Activated naive CD4-positive, alpha-beta T cell treated with anti-CD3 and anti-CD28 coated beads, Interleukin-2, amount 50 U/mL, for 24 hours (primary cell): ENCODE data around the gene ALPK3.
"Not testable (repeated sequence)": the region's sequence is repeated elsewhere in the genome, so short reads cannot be mapped to it uniquely, and the experiment has no call there.

Experiments
- H3K27ac Mint-ChIP-seq: one replicate; pipeline ENCODE4 v1.8.0; 2021; ENCODE audit warnings: mild to moderate bottlenecking, mixed read lengths
- H3K27me3 Mint-ChIP-seq: one replicate; pipeline ENCODE4 v1.8.0; 2021; ENCODE audit warnings: mixed read lengths
- H3K36me3 Mint-ChIP-seq: one replicate; pipeline ENCODE4 v1.8.0; 2021; ENCODE audit warnings: mixed read lengths
- H3K4me1 Mint-ChIP-seq: one replicate; pipeline ENCODE4 v1.8.0; 2021; ENCODE audit warnings: mixed read lengths
- H3K4me3 Mint-ChIP-seq: one replicate; pipeline ENCODE4 v1.8.0; 2021; ENCODE audit warnings: mild to moderate bottlenecking, mixed read lengths
- H3K9me3 Mint-ChIP-seq: one replicate; pipeline ENCODE4 v1.8.0; 2021; ENCODE audit warnings: mixed read lengths

Gene ALPK3

DNA sequence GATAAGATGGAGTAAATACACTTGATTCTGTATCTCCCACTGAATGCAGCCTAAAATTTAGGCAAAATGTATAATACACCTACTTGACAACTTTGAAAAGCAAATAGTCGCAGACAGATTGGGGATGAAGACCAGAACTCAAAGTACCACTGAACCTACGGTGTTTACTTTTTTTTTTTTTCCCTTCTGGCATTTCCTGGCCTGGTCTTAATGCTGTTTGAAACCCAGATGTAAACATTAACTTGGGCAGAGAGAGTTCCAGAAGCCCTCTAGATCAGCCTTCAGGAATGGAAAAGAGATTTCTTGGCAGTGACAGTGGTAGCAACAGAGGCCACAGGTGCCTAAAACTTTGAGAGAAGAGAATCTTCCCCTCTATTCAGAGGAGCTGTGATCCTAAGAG is 27.8 kb downstream of the ALPK3 start:
- H3K9me3 Mint-ChIP-seq = peaks cover 4% of the 10 kb centered on the region
- no peak overlapping the region for H3K4me3 Mint-ChIP-seq
- H3K27me3 Mint-ChIP-seq = no peaks in the 10 kb centered on the region
- peaks cover 7% of the 10 kb centered on the region for H3K36me3 Mint-ChIP-seq
- H3K4me1 Mint-ChIP-seq = no peaks in the 10 kb centered on the region
- no peak overlapping the region for H3K27ac Mint-ChIP-seq

DNA sequence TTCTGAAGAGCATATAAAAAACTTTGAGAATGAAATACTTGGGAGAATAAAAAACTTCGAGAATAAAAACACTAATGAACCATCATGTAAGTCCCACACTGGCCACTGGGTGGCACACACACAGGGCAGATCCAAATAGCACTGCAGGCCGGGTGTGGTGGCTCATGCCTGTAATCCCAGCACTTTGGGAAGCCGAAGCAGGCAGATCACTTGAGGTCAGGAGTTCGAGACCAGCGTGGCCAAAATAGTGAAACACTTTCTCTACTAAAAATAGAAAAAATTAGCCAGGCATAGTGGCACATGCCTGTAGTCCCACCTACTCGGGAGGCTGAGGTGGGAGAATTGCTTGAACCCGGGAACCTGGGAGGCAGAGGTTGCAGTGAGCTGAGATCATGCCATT is 28.5 kb downstream of the ALPK3 start:
- not testable (repeated sequence) for H3K27ac Mint-ChIP-seq, H3K27me3 Mint-ChIP-seq, H3K4me1 Mint-ChIP-seq, H3K4me3 Mint-ChIP-seq, H3K9me3 Mint-ChIP-seq, H3K36me3 Mint-ChIP-seq

DNA sequence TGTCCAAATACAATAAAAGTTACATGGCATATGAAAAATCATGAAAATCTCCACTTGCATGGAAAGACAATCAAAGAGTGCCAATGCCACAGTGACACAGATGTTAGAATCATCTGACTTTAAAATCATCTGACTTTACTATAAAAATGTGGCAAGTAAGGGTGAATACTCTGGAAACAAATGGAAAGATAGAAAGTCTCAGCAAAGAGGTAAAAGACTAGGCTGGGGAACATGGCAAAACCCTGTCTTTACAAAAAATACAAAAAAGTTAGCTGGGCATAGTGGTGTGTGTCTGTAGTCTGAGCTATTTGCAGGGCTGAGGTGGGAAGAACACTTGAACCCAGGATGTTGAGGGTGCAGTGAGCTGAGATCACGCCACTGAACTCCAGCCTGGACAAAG is 29.1 kb downstream of the ALPK3 start:
- peaks cover 7% of the 10 kb centered on the region for H3K36me3 Mint-ChIP-seq
- peaks cover 4% of the 10 kb centered on the region for H3K9me3 Mint-ChIP-seq
- no peaks in the 10 kb centered on the region for H3K27me3 Mint-ChIP-seq
- H3K4me3 Mint-ChIP-seq = no peak overlapping the region
- no peak overlapping the region for H3K27ac Mint-ChIP-seq
- H3K4me1 Mint-ChIP-seq = no peaks in the 10 kb centered on the region

DNA sequence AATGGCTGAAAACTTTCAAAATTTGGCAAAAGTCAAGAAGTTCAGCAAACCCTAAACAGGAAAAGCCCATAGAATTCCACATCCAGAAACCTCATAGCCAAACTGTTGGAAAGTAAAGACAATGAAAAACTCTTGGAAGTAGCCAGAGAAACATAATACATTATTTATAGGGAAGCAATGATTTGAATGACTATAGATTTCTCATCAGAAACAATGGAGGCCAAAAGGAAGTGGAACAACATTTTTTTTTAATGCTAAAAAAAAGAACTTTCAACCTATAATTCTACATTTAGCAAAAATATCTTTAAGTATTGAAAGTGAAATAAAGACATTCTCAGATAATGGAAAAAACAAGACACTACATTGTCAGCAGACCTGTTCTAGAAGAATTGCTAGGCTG is 30.2 kb downstream of the ALPK3 start:
- Mint-ChIP-seq H3K27ac (no peak overlapping the region), H3K4me3 (no peak overlapping the region), H3K4me1 (no peaks in the 10 kb centered on the region), H3K27me3 (no peaks in the 10 kb centered on the region), H3K9me3 (peaks cover 4% of the 10 kb centered on the region), H3K36me3 (peaks cover 5% of the 10 kb centered on the region)

DNA sequence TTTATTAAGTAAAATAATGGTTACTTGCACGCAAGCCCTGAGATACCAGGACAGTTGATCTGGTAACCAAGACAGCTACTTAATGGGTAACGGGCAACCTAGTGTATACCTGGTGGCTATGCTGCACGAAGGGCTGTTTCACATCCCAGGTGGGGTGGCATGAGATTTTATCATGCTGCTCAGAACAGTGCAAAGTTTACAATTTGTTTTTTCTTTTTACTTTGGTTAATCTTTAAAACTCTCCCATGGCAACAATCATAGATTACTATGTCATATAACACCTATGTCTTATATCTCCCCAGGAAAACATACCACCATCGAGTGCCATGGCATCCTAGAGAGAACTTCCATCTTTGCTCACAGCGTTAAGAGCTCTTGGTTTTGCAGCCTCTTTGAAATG is 35.1 kb downstream of the ALPK3 start:
- H3K36me3 Mint-ChIP-seq = peaks cover 2% of the 10 kb centered on the region
- peaks cover 4% of the 10 kb centered on the region for H3K9me3 Mint-ChIP-seq
- no peak overlapping the region for H3K4me3 Mint-ChIP-seq
- no peak overlapping the region for H3K27ac Mint-ChIP-seq
- H3K27me3 Mint-ChIP-seq = no peaks in the 10 kb centered on the region
- no peaks in the 10 kb centered on the region for H3K4me1 Mint-ChIP-seq

DNA sequence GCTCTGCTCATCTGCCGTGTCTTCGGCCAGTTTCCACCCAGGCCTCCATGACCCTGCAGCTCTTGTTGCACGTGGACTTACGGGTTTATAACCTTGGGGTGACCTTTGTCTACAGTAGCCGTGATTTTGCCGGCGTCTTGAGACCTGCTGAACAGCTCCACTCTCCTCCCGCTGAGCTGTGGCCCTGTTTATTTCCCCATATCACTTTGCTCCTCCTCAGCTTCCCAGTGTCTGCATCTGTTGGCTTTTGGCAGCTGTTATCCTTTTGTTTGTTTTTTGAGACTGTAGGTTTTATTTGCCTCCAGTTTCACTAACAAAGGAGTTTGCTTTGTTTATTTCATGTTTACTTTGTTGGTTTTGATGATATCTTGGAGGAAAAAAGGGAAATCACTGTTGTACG is 38.0 kb downstream of the ALPK3 start:
- H3K4me1 Mint-ChIP-seq = no peaks in the 10 kb centered on the region
- no peak overlapping the region for H3K27ac Mint-ChIP-seq
- no peaks in the 10 kb centered on the region for H3K9me3 Mint-ChIP-seq
- H3K27me3 Mint-ChIP-seq = no peaks in the 10 kb centered on the region
- no peak overlapping the region for H3K4me3 Mint-ChIP-seq
- no peaks in the 10 kb centered on the region for H3K36me3 Mint-ChIP-seq

DNA sequence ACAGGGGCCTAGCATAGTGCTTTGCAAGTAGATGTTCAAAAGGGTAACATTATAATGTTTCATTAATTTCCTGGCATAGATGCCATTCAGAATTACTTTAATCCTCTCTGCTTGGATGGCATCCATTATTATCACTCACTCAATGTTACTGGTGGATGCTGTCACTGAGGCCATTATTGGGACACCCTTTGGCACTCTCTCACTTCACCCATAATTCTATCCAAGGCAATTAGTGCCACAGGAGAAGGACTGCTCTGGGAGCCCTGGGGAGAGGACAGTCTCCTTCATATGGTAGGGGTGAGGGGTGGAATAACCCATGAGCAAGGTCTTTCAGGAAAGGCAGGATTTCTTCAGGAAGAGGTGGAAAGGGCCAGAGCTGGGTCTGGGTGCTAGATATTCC is 38.6 kb downstream of the ALPK3 start:
- no peaks in the 10 kb centered on the region for H3K27me3 Mint-ChIP-seq
- H3K4me1 Mint-ChIP-seq = no peaks in the 10 kb centered on the region
- no peak overlapping the region for H3K4me3 Mint-ChIP-seq
- H3K27ac Mint-ChIP-seq = no peak overlapping the region
- no peaks in the 10 kb centered on the region for H3K36me3 Mint-ChIP-seq
- H3K9me3 Mint-ChIP-seq = no peaks in the 10 kb centered on the region

DNA sequence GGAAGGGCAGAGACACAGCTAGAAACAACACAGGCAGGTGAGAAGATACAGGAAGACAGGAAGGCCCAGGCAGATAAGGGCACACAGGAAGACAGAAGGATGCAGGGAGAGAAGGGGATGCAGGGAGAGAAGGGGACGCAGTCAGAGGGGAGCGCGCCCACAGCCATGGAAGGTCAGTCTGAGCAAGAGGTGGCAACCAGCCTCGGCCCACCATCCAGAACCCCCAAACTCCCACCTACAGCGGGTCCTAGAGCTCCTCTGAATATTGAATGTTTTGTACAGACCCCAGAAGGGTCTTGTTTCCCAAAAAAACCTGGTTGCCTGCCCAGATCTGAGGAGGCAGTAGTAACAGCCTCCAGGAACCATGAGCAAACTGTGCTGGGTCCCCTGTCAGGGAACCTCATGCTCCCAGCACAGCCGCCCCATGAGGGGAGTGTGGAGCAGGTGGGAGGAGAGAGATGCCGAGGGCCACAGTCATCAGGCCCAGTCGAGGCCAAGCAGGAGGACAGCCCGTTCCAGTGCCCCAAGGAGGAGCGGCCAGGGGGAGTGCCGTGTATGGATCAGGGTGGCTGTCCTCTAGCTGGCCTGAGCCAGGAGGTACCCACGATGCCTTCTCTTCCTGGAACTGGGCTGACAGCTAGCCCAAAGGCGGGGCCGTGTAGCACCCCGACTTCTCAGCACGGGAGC is 39.7 kb downstream of the ALPK3 start:
- H3K9me3 Mint-ChIP-seq = no peaks in the 10 kb centered on the region
- no peak overlapping the region for H3K27ac Mint-ChIP-seq
- H3K4me3 Mint-ChIP-seq = no peak overlapping the region
- no peaks in the 10 kb centered on the region for H3K27me3 Mint-ChIP-seq
- no peaks in the 10 kb centered on the region for H3K36me3 Mint-ChIP-seq
- H3K4me1 Mint-ChIP-seq = no peaks in the 10 kb centered on the region

DNA sequence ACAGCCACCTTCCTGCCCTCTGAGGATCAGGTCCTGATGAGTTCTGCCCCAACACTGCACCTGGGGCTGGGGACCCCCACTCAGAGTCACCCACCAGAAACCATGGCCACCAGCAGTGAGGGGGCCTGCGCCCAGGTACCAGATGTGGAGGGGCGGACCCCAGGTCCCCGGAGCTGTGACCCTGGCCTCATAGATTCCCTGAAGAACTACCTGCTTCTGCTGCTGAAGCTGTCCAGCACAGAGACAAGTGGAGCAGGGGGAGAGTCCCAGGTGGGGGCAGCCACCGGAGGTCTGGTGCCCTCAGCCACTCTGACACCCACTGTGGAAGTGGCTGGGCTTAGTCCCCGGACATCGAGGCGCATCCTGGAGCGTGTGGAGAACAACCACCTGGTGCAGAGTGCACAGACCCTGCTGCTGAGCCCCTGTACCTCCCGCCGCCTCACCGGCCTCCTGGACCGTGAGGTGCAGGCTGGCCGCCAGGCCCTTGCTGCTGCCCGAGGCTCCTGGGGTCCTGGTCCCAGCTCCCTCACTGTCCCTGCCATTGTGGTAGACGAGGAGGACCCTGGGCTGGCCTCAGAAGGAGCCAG is 40.4 kb downstream of the ALPK3 start:
- Mint-ChIP-seq H3K27me3 (no peaks in the 10 kb centered on the region), H3K4me1 (no peaks in the 10 kb centered on the region), H3K9me3 (no peaks in the 10 kb centered on the region), H3K27ac (no peak overlapping the region), H3K36me3 (no peaks in the 10 kb centered on the region), H3K4me3 (no peak overlapping the region)

DNA sequence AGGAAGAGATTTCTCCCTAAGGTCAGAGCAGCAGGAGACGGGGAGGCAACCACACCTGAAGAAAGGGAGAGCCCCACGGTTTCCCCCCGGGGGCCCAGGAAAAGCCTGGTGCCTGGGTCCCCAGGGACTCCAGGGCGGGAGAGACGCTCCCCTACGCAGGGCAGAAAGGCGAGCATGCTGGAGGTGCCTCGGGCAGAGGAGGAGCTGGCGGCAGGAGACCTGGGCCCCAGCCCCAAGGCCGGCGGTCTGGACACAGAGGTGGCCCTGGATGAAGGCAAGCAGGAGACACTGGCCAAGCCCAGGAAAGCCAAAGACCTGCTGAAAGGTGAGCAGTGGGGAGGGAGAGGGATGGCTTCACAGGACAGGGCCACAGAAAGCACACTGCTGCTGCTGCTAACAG is 41.1 kb downstream of the ALPK3 start:
- Mint-ChIP-seq H3K4me3 (no peak overlapping the region), H3K36me3 (no peaks in the 10 kb centered on the region), H3K27ac (no peak overlapping the region), H3K27me3 (no peaks in the 10 kb centered on the region), H3K4me1 (no peaks in the 10 kb centered on the region), H3K9me3 (no peaks in the 10 kb centered on the region)

DNA sequence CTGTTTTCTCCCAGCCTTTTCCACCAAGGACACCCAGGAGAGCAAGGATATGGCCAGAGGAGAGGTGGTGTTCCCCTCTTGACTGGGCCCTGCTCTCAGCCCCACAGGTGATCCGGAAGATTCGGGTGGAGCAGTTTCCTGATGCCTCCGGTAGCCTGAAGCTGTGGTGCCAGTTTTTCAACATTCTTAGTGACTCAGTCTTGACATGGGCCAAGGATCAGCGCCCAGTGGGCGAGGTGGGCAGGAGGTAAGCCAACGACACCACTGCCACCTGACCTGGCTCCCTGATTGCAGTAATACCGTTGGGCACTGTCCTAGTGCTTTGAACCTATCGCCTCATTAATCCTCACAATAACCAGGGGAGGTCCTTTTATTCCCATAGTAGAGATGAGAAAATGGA is 42.0 kb downstream of the ALPK3 start:
- Mint-ChIP-seq H3K36me3 (no peaks in the 10 kb centered on the region), H3K9me3 (no peaks in the 10 kb centered on the region), H3K4me1 (no peaks in the 10 kb centered on the region), H3K4me3 (no peak overlapping the region), H3K27ac (no peak overlapping the region), H3K27me3 (no peaks in the 10 kb centered on the region)

DNA sequence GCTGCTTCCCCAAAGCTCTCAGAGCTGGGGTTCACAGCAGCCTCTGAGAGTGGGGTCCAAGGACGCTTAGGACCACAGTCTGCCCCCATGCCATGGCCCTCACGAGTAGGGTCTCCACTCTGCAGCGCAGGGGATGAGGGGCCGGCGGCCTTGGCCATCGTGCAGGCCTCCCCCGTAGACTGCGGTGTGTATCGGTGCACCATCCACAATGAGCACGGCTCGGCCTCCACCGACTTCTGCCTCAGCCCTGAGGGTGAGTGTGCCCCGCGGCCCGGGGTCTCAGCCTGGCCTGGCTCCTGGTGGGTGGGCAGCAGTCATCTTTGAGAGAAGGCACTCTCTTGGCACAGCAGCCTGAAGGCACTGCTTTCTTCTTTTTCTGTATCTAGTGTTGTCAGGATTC is 42.5 kb downstream of the ALPK3 start:
- Mint-ChIP-seq H3K9me3 (no peaks in the 10 kb centered on the region), H3K36me3 (no peaks in the 10 kb centered on the region), H3K27me3 (no peaks in the 10 kb centered on the region), H3K27ac (no peak overlapping the region), H3K4me1 (no peaks in the 10 kb centered on the region), H3K4me3 (no peak overlapping the region)

DNA sequence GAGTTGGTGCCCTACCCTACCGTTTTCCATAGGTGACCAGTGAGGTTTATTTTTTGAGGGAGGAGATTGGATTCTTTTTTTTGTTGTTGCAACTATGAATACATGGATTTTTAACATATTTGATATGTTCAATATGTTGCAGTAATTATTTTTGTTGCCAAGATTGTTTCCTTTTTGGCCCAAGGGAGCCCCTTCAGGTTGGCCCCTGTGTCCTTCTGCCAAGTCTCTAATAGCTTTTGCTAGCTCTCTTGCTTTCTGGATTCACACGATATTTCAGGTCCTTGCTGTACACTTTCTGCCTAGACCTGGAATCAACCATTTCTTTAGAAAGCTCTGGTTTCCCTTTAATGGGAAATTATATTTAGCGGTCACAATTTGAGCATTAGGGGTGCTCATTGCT is 44.6 kb downstream of the ALPK3 start:
- Mint-ChIP-seq H3K9me3 (no peaks in the 10 kb centered on the region), H3K4me1 (no peaks in the 10 kb centered on the region), H3K27me3 (no peaks in the 10 kb centered on the region), H3K4me3 (no peak overlapping the region), H3K36me3 (no peaks in the 10 kb centered on the region), H3K27ac (no peak overlapping the region)

DNA sequence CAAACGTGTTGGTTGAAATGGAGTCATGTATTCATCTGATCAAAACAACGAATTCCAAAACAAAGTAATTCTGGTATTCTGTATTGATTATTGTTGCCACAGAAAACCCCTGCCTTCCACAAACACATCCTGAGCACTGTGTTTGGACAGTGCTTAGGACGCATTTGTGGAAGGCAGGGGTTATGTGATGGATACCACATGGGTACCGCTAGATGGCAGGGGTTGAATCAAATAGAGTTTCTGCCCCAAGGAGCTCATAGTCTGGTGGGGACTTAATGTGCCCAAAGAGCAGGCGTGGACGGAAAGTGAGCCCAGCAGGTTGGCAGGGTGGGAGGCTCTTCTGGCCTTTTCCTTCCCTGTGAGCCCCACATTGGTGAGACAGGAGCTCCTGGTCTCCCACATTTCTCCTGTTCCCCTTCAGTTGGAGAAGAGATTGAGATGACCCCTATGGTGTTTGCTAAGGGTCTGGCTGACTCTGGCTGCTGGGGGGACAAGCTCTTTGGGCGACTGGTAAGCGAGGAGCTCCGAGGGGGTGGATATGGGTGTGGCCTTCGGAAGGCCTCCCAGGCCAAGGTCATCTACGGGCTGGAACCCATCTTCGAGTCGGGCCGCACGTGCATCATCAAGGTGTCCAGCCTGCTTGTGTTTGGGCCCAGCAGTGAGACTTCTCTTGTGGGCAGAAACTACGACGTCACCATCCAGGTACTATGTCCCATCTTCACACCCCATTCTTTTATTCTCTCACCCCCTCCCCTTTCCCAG is 45.2 kb downstream of the ALPK3 start:
- Mint-ChIP-seq H3K27ac (no peak overlapping the region), H3K4me3 (no peak overlapping the region), H3K36me3 (no peaks in the 10 kb centered on the region), H3K9me3 (no peaks in the 10 kb centered on the region), H3K27me3 (no peaks in the 10 kb centered on the region), H3K4me1 (no peaks in the 10 kb centered on the region)

DNA sequence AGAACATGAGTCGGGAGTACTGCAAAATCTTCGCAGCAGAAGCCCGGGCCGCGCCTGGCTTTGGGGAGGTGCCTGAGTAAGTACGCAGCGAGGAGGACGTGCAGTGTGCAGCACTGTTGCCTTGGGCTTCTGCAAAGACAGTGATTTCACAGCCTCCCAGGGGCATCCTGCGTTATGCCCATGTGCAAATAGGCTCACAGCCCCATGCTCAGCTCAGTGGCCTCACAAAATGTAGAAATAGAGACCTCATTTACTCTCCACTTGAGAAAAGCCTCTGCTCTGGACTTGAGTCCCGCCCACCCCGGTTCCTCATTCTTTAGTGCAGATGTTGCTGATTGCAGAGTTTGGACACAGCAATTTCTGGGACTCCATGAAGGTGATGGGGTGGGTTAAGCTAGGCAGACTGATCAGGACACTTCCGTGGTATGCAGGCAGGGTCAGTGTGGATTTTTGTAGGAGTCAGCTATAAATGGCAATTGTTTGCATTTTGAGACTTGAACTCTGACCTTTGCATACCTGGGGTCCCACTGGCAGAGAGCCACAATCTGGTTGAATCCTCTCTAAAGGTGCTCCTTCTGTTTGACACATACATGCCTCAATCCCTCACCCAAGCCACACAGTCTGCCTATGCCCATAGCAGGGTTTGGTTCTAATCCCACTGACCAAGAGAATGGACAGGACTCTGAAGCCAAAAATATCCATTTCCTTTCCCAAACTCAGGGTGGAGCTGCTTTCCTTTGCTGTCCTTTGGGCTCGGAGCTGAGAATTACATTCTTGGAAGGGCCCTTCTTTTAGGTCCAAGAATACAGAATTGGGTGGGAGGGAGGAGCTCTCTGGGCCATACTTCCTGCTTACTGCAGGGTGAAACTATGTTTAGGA is 46.6 kb downstream of the ALPK3 start:
- no peaks in the 10 kb centered on the region for H3K4me1 Mint-ChIP-seq
- H3K9me3 Mint-ChIP-seq = no peaks in the 10 kb centered on the region
- no peaks in the 10 kb centered on the region for H3K36me3 Mint-ChIP-seq
- H3K27me3 Mint-ChIP-seq = no peaks in the 10 kb centered on the region
- no peak overlapping the region for H3K27ac Mint-ChIP-seq
- H3K4me3 Mint-ChIP-seq = no peak overlapping the region

DNA sequence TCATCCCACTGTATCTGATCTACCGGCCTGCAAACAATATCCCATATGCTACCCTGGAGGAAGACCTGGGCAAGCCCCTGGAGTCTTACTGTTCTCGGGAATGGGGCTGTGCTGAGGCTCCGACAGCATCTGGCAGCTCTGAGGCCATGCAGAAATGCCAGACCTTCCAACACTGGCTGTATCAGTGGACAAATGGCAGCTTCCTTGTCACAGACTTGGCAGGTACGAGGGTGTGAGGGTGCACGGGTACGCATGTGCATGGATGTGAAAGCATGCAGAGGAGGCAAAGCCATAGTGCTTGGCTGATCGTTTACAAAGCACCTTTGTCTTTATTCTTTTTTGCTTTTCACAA is 47.3 kb downstream of the ALPK3 start:
- no peak overlapping the region for H3K4me3 Mint-ChIP-seq
- no peaks in the 10 kb centered on the region for H3K4me1 Mint-ChIP-seq
- H3K9me3 Mint-ChIP-seq = no peaks in the 10 kb centered on the region
- no peaks in the 10 kb centered on the region for H3K36me3 Mint-ChIP-seq
- no peaks in the 10 kb centered on the region for H3K27me3 Mint-ChIP-seq
- no peak overlapping the region for H3K27ac Mint-ChIP-seq
